CD4-positive, alpha-beta memory T cell (primary cell): ENCODE results near the gene RDH11. TPM values are rescaled to one million over a fixed set of nuclear protein-coding genes. Genes with fewer than 3 reads are reported as not detected.

ENCODE experiments used
- CTCF ChIA-PET: fragments of 350-600 bp; sonication (Branson Sonifier 250); formaldehyde crosslinking; loops from one replicate; lab custom pipeline; 2021; ENCODE audit warnings: inconsistent platforms; ENCODE audit not compliant: partially characterized antibody; lab: Charles Lee
- POLR2A ChIA-PET: fragments of 350-600 bp; sonication (Branson Sonifier 250); formaldehyde crosslinking; loops from one replicate; lab custom pipeline; 2021; ENCODE audit not compliant: partially characterized antibody; lab: Charles Lee
- DNase-seq, 5 donors: peaks; one replicate each; pipeline versions ENCODE4 v3.0.0 to v3.0.0-alpha.2; 2020 to 2022; ENCODE audit warnings: mixed read lengths in 1 of 5
- H3K27ac ChIP-seq: one replicate; pipeline ENCODE4 v1.7.0; 2013; ENCODE audit warnings: low read depth, low read length
- H3K27me3 ChIP-seq: 2 replicates; pipeline ENCODE4 v1.7.0; 2013; ENCODE audit warnings: mild to moderate bottlenecking, low read length, moderate library complexity; ENCODE audit not compliant: insufficient read depth
- H3K36me3 ChIP-seq: 2 replicates; pipeline ENCODE4 v1.7.0; 2013; ENCODE audit warnings: mild to moderate bottlenecking, low read length, moderate library complexity; ENCODE audit not compliant: insufficient read depth
- H3K4me1 ChIP-seq: 2 replicates; pipeline ENCODE4 v1.7.0; 2013; ENCODE audit warnings: mild to moderate bottlenecking, low read length, moderate library complexity; ENCODE audit not compliant: insufficient read depth
- H3K4me3 ChIP-seq, 2 donors: one replicate each; pipeline ENCODE4 v1.7.0; 2013; ENCODE audit warnings: low read length in 2 of 2, mild to moderate bottlenecking in 1 of 2
- H3K9me3 ChIP-seq, 2 donors: one replicate each; pipeline ENCODE4 v1.7.0; 2013; ENCODE audit warnings: low read length in 2 of 2, control low read depth in 1 of 2; ENCODE audit not compliant: control insufficient read depth in 1 of 2
- H3K27ac Mint-ChIP-seq, 7 donors: one replicate each; pipeline ENCODE4 v1.8.0; 2020 to 2021; ENCODE audit warnings: mixed read lengths in 7 of 7, mild to moderate bottlenecking in 6 of 7, inconsistent platforms in 3 of 7, moderate library complexity in 3 of 7
- H3K27me3 Mint-ChIP-seq, 2 donors: one replicate each; pipeline ENCODE4 v1.8.0; 2020 to 2021; ENCODE audit warnings: mixed read lengths in 2 of 2
- H3K36me3 Mint-ChIP-seq, 2 donors: one replicate each; pipeline ENCODE4 v1.8.0; 2020 to 2021; ENCODE audit warnings: mixed read lengths in 2 of 2, inconsistent platforms in 1 of 2, mild to moderate bottlenecking in 1 of 2
- H3K4me1 Mint-ChIP-seq, 4 donors: one replicate each; pipeline ENCODE4 v1.8.0; 2020 to 2021; ENCODE audit warnings: mixed read lengths in 4 of 4, mild to moderate bottlenecking in 1 of 4
- H3K4me3 Mint-ChIP-seq, 8 donors: one replicate each; pipeline ENCODE4 v1.8.0; 2020 to 2021; ENCODE audit warnings: mixed read lengths in 8 of 8, mild to moderate bottlenecking in 7 of 8, moderate library complexity in 6 of 8, inconsistent platforms in 3 of 8
- H3K9me3 Mint-ChIP-seq, 8 donors: one replicate each; pipeline ENCODE4 v1.8.0; 2020 to 2021; ENCODE audit warnings: mixed read lengths in 8 of 8, mild to moderate bottlenecking in 5 of 8, inconsistent platforms in 3 of 8, moderate library complexity in 1 of 8
- intact Hi-C: fragments of 100-400 bp; cut with micrococcal nuclease; formaldehyde crosslinking; loops from one replicate; pipeline ENCODE4 v1.15.1; 2023
- polyA plus RNA-seq, 2 donors: library from polyadenylated mRNA; unstranded; fragments of 300-500 nt; fragmentation: Illumina TruSeq; gene quantifications; one replicate each; pipeline ENCODE4 v1.2.3, GENCODE V29; 2021
- total RNA-seq, 2 experiments: library from RNA; stranded (reverse); gene quantifications; one replicate each; pipeline ENCODE4 v1.2.3, GENCODE V29; 2021

The RDH11 gene
- total and polyA plus RNA-seq, 4 experiments from 2014 or later: 45.2 to 95.3 (median 59.4) TPM

GRCh38 chr14:67633451-67634147 is 62.0 kb downstream of the RDH11 start:
- Mint-ChIP-seq H3K4me3 (no peak overlapping the region), H3K27ac (peak overlapping the region in 1 of 7 donors; percentile 10), H3K27me3 (peaks cover 0 to 1% of the 10 kb centered on the region in 2 donors), H3K4me1 (peaks cover 0 to 1% (median 0%) of the 10 kb centered on the region in 4 donors), H3K36me3 (no peaks in the 10 kb centered on the region), H3K9me3 (peaks cover 0 to 2% (median 0%) of the 10 kb centered on the region in 8 donors)
- no peak overlapping the region for H3K27ac ChIP-seq
- no peak overlapping the region for H3K4me3 ChIP-seq
- H3K9me3 ChIP-seq: no peaks in the 10 kb centered on the region
- H3K36me3 ChIP-seq: no peaks in the 10 kb centered on the region
- no peaks in the 10 kb centered on the region for H3K27me3 ChIP-seq
- intact Hi-C loops: no loop called here
- no peaks in the 10 kb centered on the region for H3K4me1 ChIP-seq
- ChIA-PET CTCF (interaction anchor here (0.6 to 1.0 kb wide), 2 partner anchors 15 to 21 kb away, joined by 3 read pairs; no protein-coding TSS in a partner anchor), POLR2A (no interaction called here)
- DNase-seq: no peak

- intact Hi-C loops: no loop called here
- Mint-ChIP-seq H3K36me3 (no peaks in the 10 kb centered on the region), H3K27ac (no peak overlapping the region), H3K4me1 (peaks cover 0 to 1% (median 0%) of the 10 kb centered on the region in 4 donors), H3K27me3 (peaks cover 0 to 1% of the 10 kb centered on the region in 2 donors), H3K9me3 (peaks cover 0 to 2% (median 0%) of the 10 kb centered on the region in 8 donors), H3K4me3 (no peak overlapping the region)
- ChIA-PET CTCF (interaction anchor here (1.0 kb wide), 1 partner anchor 31 kb away, joined by 3 read pairs; the partner anchor contains the start of gene PIGH), POLR2A (no interaction called here)
- Histone ChIP-seq H3K36me3 (no peaks in the 10 kb centered on the region), H3K4me1 (no peaks in the 10 kb centered on the region), H3K27ac (no peak overlapping the region), H3K4me3 (no peak overlapping the region), H3K9me3 (no peaks in the 10 kb centered on the region), H3K27me3 (no peaks in the 10 kb centered on the region)
- no peak for DNase-seq
Observed at GRCh38 chr14:67630938-67631337, 64.6 kb downstream of the RDH11 start.

DNA sequence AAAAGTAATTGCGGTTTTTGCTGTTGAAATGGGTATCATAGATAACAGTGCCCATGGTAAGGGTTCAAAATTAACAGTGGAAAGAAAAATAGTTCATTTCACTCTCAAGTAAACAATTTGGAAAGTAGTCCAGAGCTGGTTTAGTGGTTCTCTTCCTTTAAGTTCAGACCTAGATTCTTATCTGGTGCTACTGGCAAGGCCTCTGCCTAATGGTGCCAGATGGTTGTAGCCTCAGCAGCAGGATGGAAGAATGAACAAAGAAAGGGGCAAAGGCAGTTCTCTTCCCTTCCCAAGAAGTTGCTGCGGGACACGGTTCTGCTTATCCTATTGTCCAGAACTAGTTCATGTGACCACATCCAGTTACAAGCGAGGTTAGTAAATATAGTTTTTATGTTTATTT is 65.4 kb downstream of the RDH11 start:
- Histone ChIP-seq H3K27ac (no peak overlapping the region), H3K9me3 (no peaks in the 10 kb centered on the region), H3K27me3 (no peaks in the 10 kb centered on the region), H3K4me1 (no peaks in the 10 kb centered on the region), H3K4me3 (no peak overlapping the region), H3K36me3 (no peaks in the 10 kb centered on the region)
- POLR2A ChIA-PET: no interaction called here
- CTCF ChIA-PET: interaction anchor here (1.0 kb wide), 1 partner anchor 30 kb away, joined by 3 read pairs; the partner anchor contains the start of gene PIGH
- Mint-ChIP-seq H3K9me3 (peaks cover 0 to 2% (median 0%) of the 10 kb centered on the region in 8 donors), H3K27me3 (peaks cover 0 to 1% of the 10 kb centered on the region in 2 donors), H3K4me3 (no peak overlapping the region), H3K27ac (no peak overlapping the region), H3K4me1 (peaks cover 0 to 1% (median 0%) of the 10 kb centered on the region in 4 donors), H3K36me3 (no peaks in the 10 kb centered on the region)
- DNase-seq: no peak
- intact Hi-C loops: no loop called here

- Histone ChIP-seq H3K27me3 (no peaks in the 10 kb centered on the region), H3K9me3 (no peaks in the 10 kb centered on the region), H3K36me3 (no peaks in the 10 kb centered on the region), H3K4me3 (no peak overlapping the region), H3K27ac (no peak overlapping the region), H3K4me1 (no peaks in the 10 kb centered on the region)
- Mint-ChIP-seq H3K27me3 (peaks cover under 1 to 2% of the 10 kb centered on the region in 2 donors), H3K9me3 (peaks cover 0 to 2% (median 0%) of the 10 kb centered on the region in 8 donors), H3K4me3 (no peak overlapping the region), H3K36me3 (no peaks in the 10 kb centered on the region), H3K27ac (no peak overlapping the region), H3K4me1 (peaks cover 0 to 1% (median 0%) of the 10 kb centered on the region in 4 donors)
- intact Hi-C loops: no loop called here
- ChIA-PET CTCF (interaction anchor here (1.8 kb wide), 1 partner anchor 8 kb away, joined by 6 read pairs; the partner anchor contains the start of gene ARG2), POLR2A (no interaction called here)
- no peak for DNase-seq
Observed at GRCh38 chr14:67627519-67627918, 68.0 kb downstream of the RDH11 start.

Other genes starting within 250 kb of the RDH11 start
- 10 to 100 TPM; 34.9 to 35.8 TPM for gene TMEM229B, start 207.0 kb downstream of the RDH11 start, total RNA-seq
- gene TMEM229B, start 207.0 kb downstream of the RDH11 start, polyA plus RNA-seq: 10 to 100 TPM; 12.5 to 28.9 TPM
- under 1 TPM; 0.22 to 0.41 TPM for gene PLEKHH1, start 162.5 kb downstream of the RDH11 start, total RNA-seq
- gene PLEKHH1, start 162.5 kb downstream of the RDH11 start, polyA plus RNA-seq: 1 to 10 TPM in 1 of 2 donors, not detected in 1; 1.1 TPM
- gene PIGH, start 95.5 kb downstream of the RDH11 start, total RNA-seq: 10 to 100 TPM; 28.0 to 35.8 TPM
- gene PIGH, start 95.5 kb downstream of the RDH11 start, polyA plus RNA-seq: 10 to 100 TPM; 31.5 to 32.3 TPM
- under 1 TPM in 1 of 2 experiments, not detected in 1; 0.55 TPM for gene ARG2, start 75.8 kb downstream of the RDH11 start, total RNA-seq
- gene ARG2, start 75.8 kb downstream of the RDH11 start, polyA plus RNA-seq: 1 to 10 TPM; 1.3 to 1.4 TPM
- gene VTI1B, start 21.1 kb downstream of the RDH11 start, total RNA-seq: 10 to 100 TPM; 71.1 to 72.6 TPM
- 10 to 100 TPM; 62.1 to 97.8 TPM for gene VTI1B, start 21.1 kb downstream of the RDH11 start, polyA plus RNA-seq
- gene RDH12, start 6.1 kb upstream of the RDH11 start, total RNA-seq: not detected
- gene RDH12, start 6.1 kb upstream of the RDH11 start, polyA plus RNA-seq: not detected
- 10 to 100 TPM; 35.2 to 38.1 TPM for gene ZFYVE26, start 120.8 kb upstream of the RDH11 start, total RNA-seq
- gene ZFYVE26, start 120.8 kb upstream of the RDH11 start, polyA plus RNA-seq: 1 to 10 TPM in 1 of 2 donors, under 1 TPM in 1; 0.95 to 4.2 TPM
- gene RAD51B, start 124.0 kb upstream of the RDH11 start, total RNA-seq: 10 to 100 TPM; 27.1 to 35.6 TPM
- gene RAD51B, start 124.0 kb upstream of the RDH11 start, polyA plus RNA-seq: 10 to 100 TPM; 22.0 to 35.7 TPM